ENCODE results near the gene LAMA5.

Gene LAMA5

DNA sequence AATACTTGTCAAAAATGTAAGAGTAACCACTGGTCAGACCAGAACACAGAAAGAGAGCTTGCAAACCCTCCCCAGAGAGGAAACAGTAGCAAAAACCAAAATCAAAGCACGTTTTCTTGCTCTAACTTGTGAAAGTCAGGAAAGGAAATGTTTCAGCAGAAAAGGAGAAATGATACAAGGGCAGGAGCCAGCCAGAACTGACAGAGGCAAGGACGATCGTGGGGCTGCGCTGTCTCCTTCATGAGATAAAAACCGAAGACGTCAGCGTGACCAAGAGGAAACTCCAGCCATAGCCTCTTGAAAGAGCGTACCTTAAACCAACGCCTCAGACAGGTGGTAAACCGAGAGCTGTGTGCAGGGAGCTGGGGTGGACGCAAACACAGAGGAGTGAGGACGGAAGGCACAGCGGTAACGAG, 27.5 kb downstream of the LAMA5 start:
- no peak for DNase-seq

DNA sequence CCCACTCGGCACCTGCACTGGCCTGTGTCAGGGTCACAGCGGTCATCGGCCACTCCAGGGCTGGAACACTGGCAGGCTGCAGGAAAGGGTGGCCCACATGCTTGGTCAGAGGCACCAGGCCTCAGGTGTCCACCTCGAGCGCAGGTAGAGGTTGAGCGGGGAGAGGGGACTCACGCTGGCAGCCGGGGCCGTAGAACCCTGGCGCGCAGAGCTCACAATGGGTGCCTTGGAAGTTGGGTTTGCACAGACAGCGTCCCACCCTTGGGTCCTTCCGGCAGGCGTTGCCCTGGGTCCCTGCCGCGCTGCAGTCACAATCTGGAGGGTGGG, 28.9 kb downstream of the LAMA5 start:
- DNase-seq = no peak

DNA sequence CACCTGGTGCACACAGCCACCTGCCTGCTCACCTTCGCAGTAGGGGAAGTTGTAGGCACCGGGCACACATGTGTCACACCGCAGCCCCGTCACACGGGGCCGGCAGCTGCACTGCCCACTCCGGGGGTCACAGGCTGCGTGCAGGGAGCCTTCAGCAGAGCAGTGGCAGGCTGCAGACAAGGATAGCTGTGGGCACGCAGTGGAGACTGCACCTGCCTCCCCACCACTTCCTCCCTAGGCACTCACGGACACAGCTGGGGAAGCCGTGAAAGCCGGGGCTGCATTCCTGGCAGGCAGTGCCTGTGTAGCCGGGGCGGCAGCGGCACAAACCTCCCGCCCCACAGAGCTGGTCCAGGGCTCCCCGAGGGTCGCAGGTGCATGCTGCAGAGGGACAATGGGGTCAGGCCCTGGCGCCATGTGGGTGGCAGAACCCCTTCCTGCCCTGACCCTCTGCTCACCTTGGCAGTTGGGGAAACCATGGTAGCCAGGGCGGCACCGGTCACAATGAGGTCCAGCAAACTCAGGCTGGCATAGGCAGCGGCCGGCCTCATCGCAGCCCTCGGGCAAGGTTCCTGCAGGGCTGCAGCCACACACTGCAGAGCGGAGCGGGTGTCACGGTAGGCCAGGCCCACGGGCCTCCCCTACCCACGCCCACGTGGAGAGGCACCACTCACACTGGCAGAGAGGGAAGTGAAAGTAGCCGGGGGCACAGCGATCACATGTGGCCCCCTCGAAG, 29.4 kb downstream of the LAMA5 start:
- DNase-seq = no peak

DNA sequence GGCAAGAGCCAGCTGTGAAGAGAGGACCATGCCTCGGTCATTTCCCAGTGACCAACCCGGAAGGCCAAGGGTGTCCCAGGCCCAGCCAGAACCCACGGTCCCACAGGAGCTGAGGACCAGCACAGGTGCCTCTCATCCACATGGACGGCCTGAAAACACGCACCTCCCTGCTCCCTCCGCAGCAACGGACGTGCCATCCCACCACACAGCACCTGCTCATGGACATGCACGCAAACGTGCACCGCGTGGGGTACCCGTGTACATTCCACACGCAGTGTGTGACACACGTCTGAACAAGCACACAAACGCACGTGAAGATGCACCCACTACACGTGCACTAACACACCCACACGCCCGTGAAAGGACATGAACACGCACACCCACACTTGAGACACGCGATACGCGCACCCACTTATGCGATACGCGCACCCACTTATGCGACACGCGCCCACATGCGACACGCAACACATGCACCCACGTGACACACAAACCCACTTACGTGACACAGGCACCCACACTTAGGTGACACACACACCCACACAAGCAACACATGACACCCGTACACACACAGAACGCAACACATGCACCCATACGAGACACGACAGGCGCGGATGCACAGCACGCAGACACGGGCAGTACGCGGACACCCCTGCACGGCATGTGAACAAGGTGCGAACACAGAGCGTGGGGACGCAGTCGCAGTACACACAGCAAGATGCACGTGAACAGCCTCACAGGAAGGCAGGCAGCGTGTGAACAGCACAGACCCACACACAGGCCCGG, 30.1 kb downstream of the LAMA5 start:
- DNase-seq = no peak

DNA sequence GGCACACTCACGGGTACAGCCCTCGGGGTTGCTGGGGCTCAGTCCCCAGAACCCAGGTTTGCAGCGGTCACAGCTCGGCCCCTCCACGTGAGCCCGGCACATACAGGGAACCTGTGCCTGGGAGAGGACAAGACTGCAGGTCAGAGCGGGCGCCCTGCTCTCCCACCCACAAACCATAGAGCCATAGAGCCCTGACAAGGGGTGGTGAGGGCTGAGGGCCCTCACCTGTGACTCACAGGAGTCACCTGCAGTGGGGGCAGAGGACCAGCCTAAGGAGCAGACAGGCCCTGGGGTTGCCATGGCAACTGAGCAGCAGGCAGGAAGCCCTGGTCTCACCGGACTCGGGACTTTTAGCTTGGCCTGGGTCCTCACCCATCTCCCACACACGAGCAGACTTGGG, 30.8 kb downstream of the LAMA5 start:
- no peak for DNase-seq

DNA sequence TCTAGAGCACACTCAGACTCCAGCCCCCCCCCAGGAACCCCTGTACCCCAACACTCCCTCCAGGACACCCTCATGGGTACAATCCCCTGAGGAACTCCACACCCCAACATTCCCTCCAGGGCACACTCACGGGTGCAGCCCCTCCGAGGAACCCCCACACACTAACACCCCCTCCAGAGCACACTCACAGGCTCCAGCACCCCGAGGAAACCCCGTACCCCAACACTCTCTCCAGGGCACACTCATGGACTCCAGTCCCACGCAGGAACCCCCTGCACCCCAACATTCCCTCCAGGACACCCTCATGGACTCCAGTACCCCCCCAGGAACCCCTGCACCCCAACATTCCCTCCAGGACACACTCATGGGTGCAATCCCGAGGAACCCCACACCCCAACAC, 31.6 kb downstream of the LAMA5 start:
- no peak for DNase-seq

DNA sequence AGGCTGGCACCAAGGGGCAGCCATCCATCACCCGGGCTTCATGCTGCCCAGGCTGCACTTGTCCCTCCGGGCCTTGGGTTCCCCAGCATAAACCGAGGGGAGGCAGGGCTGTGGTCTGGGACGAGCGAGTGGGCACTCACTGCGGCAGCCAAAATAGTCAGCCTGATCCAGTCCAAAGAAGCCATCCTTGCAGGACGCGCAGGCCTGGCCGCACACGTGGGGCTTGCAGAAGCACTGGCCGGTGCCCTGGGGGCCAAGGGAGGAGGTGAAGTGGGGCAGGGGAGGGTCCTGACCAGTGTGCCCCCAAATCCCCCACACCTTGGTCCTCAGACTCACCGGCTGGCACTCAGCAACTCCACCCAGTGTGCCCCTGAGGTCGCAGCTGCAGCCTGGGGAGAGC, 32.2 kb downstream of the LAMA5 start:
- no peak for DNase-seq

DNA sequence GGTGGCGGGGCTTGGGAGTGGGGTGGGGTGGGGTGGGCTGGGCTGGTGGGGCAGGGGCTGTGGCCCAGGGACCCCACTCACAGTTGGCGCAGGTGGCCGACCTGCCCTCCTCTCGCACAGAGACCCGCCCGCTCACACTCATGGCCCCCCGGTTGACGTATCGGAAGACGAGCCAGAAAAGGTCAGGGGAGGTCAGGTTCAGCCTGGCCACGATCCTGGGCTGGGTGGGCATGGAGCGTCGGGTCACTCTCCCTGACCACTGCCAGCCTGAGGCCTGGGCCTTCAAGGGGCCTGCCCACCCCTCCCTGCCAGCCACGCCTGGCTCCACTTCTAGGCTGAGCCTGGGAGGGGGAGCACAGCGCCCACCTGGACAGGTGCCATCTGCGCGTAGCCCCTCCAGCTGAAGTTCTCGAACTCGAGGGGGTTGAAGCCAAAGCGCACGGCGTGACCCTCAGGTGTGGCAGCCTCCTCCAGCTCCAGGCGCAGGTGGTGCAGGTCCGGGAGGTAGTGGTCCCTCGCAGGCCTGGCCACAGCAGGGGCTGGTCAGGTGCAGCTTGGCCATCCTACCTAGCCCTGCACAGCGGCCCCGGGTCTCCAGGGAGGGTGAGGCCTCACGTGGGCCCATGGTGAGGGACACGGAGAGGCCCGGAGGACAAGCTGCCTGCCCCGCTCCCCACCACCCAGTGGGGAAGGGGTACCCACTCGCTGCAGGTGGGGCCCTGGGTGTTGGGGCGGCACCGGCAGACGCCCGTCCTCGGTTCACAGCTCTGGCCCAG, 33.1 kb downstream of the LAMA5 start:
- no peak for DNase-seq

DNA sequence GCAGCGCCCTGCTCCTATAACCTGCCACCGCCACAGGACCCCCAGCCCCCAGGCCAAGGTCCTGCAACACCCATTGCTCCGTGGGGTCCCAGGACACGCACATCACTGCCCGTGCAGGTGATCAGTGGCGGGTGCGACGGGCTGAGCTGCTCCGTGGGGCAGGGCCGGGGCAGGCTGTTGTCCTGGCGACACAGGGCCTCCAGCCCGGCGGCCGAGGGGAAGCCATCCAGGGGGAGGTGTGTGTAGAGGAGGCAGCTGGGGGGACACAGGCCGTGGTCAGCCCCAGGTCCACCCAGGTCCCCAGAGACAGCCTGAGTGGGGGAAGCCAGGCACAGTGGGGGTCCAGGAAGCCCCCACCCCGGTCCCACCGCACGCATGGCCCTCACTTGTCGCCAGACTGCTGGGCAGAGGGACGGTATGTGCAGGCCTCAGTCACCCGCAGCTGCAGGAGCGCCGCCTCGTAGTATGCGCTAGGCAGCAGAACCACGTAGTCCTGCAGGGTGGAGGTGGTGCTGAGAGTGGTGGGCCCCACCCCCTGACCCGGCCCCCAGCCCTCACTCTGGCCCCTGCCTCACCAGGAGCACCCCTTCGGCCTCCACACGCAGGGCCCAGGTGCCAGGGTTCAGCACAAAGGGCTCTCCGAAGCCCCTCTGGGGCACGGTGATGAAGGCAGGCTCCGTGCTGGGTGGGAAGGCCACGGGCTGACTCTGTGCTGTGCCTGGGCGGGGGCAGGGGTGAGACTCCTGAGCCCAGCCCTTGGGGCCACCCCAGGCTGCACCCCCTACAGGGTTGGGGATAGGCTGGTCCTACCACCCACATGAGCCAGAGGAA, 33.9 kb downstream of the LAMA5 start:
- DNase-seq = no peak

DNA sequence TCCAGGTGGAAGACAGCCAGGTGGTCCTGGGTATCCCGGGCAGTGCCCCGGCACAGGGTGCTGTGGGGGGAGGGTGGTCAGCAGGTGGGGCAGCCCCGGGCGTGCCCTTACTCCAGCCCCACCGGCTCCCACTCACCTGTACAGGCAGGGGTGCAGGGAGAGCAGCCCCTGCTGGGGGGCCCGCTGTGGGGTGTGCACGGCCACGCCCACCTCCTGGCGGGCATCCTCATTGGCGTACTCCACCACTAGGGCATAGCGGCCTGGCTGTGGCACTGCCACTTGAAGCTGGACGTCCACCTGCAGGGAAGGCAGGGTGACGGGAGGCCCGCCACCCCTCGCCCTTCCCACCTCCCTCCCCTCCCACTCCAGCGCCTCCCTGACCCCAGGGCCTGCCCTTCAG, 34.7 kb downstream of the LAMA5 start:
- no peak for DNase-seq

DNA sequence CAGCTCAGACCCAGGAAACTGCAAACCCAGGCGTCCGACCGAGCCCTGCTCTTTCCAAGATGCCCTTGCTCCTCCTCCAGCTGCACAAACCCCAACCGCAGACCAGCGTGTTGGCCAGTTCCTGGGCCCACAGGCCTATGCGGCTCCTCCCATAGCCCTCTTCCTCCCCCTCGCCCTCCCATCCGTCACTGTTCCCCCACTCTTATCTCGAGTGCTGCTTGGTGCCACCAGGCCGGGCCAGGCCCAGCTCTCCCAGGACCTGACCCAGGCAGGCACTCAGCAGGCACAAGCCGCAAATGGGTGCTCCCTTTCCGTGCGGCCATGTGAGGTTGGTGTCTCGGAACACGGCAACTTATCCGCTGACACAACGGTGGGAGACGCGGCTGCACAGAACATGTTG, 35.8 kb downstream of the LAMA5 start:
- no peak for DNase-seq

DNA sequence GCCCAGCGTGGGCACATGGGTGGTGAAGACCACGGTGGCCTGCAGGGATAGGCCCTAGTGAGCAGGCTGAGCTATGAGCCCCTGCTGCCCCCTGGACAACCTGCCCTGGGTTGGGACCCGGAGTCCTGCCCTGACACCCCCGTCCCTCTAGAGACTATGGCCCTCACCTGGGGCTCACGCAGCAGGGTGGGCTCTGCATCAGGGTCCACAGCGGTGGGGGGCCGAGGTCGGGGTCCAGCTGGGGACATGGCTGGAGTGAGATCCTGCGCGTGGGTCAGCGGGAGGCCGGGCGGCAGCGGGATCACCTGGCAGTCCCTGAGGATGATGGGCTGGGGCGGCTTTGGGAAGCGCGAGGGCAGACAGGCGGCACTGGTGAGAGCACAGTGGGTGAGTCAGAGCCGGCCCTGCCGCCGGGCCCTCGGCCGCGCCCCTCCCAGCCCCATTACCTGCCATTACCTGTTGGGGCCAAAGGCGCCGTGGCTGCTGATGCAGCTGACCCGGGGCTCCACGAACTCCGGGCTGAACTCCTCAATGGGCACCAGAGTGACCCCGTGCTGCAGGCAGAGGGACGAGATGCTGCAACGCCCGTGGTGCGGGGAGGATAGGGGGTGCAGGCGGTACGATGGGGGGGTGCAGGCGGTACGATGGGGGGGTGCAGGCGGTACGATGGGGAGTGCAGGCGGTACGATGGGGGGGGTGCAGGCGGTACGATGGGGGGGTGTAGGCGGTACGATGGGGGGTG, 36.4 kb downstream of the LAMA5 start:
- DNase-seq = no peak

DNA sequence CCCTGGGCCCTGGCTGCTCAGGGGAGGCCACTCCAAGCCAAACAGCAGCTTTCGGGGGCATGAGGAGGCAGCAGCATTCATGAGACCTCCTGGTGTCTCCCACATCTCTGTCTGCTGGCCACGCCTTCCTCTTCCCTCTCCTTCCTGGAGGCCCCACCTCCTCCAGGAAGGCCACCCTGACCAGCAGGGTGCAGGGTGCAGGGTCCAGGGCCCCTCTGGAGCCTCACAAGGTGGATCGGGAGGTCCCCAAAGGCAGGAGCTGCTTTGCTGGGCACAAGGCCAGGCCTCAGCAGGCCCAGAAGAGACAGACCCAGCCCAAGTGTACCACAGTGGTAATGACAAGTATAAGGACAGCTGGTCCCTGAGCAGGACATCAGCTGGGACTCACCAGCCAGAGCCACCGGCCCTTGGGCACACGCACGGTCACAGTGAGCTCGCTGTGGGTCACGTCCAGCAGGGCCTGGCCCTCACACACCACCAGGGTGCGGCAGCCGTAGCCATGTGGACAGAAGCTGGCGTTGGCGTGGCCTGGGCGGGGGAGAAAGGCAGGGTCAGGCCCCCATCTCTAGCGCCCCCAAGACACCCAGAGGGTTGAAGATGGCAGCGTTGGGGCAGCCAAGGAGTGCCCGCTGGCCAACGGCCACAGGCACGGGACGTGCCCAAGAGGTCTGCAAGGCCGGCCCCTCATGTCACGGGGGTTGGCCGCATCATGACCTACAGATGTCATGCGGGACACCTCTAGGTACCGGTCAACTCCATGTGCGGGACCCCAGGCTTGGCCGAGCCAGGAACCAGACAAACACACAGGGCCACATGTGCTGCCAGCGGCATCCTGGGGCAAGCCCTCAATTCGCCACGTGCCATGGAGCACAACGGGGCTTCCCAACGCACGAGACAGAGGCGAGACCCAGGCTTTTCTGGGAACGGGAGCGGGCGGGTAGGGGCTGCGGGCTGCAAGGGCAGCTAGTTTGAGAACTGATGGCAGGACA, 37.4 kb downstream of the LAMA5 start:
- no peak for DNase-seq

DNA sequence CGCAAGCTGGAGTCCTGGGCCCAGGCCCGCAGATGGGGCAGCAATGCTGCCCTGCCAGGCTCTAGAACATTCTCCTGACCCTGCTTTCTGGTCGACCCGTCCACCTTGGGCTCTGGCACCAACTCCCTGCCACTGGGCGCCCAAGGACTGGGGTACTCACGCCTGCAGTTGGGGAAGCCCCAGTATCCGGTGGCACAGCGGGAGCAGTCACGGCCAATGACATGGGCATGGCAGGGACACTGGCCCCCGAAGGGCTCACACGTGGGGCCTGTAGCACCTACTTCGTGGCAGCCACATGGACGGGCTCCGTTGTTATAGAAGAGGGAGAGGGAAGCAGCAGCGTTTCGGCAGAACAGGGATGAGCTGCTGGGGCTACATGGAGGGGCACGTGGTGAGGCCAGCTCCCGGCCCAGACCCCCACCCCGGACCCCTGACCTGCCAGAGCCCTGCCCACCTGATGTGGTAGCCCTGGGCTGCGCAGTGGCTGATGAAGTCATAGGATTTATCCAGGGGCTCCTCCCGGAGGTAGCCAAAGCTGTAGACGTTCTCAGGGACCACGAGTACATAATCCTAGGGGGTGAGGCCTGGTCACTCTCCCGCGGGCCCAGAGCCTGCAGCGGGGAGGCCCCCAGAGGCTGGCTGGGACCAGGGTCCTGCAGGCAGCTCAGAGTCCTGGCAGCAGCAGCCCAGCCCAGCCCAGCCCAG, 38.3 kb downstream of the LAMA5 start:
- DNase-seq = no peak

DNA sequence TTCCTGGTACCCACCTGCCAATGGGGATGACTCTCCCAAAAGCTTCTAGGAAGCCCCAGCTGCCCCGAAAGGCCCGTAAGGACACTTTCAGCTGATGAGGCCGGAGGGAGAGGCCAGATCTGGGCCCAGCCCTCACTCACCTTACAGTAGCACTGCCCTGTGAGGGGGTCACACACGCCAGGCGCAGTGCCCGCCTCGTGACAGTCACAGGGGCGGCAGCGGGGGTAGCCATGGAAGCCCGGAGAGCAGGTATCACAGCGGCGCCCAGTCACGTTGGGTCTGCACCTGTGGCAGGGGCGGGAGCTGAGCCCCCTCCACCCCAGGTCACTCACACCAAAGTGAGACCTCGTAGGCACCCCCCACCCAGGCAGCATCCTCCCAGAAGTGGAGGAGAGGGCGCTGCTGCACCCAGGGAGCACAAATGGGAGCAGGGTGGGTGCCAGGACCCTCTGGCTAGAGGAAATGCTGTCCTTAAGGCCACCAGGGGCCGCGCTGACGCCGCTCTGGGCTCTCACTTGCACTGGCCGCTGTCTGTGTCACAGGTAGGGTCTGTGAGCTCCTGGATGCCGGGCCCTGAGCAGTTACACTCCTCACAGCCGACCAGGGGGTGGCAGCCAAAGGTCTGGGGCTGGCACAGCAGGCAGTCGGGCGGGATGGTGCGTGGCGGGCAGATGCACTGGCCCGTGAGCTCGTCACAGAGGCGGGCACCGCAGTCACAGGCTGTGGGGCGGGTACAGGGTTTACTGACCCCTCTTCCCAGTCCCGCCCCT, 39.2 kb downstream of the LAMA5 start:
- DNase-seq = no peak

DNA sequence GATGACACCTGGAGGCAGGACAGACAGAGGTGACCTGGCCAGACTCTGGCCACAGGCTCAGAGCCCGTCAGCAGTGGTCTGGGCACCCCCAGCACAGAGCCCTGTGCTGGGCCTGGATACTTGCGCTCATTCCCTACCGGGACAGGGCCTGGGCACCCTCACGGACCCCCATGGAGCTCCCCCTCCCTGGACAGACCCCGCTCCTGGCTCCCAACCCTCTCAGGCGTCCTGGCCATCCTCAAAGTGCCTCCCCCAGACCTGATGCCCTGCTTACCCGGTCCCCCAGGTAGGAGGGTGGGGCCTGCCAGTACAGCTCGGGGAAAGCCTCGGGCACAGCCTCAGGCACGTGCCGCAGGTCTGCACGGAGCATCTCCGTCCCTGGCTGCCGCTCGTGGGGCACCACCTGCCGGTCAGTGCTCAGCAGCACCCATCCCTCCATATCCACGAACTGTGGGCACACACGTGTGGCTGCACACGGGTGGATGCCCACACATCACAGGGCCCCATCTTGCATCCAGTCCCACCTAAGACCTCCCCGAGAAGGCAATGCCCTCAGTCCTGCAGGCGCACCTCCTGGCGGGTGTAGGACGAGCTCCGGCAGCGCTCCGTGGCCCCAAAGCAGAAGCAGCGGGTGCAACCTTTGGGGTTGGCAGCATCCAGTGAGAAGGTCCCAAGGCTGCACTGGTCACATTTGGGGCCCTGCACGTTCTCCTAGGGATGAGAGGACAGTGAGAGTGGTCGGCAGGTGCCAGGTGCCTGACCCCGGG, 40.0 kb downstream of the LAMA5 start:
- DNase-seq = no peak

DNA sequence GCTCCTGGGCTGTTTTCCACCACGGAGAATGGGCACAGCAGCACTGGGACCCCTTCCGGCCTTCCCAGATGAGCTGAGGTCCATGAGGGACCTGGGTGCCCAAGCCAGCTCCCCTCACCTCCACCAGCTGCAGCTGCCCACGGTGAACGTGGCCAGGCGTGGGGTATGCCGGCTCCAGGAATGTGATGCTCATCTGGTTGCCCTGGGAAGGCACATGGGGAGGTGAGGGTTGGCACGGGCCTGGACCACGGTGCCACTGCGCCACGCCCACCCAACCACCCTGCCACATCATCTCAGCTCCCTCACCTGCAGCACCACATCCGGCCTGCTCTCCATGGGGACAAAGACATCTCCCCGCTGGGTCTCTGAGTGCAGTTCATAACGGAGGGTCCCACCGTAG, 40.6 kb downstream of the LAMA5 start:
- no peak for DNase-seq

DNA sequence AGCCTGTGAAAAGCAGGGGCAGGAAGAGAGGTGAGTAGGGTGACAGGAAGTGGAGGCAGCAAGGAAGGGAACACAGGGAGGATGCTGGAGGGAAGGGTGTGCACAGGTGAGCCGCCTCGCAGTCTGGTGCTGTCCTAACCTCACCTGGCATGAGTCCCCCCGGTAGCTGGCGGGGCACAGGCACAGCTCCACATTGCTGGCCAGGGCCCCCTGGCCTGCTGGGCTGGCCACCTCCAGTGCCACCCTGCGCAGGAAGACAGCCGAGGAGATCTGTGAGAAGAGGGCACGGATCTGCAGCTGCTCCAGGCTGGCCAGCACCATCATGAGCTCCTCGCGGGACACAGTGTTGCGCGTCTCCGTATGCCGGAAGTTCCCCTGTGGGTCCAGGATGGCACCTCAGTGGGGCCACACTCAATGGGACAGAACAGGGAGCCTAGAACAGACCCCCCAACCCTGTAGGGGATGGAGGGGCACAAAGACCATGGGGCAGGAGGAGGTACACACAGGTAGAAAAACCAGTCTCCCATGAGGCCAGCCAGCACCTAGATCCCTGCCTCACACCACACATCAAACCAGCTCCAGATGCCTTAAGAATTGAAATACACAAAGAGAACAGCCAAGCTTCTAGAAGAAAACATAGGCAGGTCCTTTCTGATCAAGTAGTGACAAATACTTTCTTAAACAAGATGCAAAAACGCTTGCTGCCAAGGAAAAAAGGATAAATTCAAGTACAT, 41.8 kb downstream of the LAMA5 start:
- no peak for DNase-seq
